HG03432 (cell line): ENCODE measurements around the gene LCN15.
"Not testable (repeated sequence)": the region's sequence is repeated elsewhere in the genome, so short reads cannot be mapped to it uniquely, and the experiment has no call there.

Experiments
- ATAC-seq: cut with Tn5 transposase; IDR thresholded peaks from one replicate; pipeline ENCODE4 v1.9.1; 2021; ENCODE audit warnings: mild to moderate bottlenecking, moderate library complexity; ENCODE audit not compliant: unreplicated experiment

Gene LCN15

DNA sequence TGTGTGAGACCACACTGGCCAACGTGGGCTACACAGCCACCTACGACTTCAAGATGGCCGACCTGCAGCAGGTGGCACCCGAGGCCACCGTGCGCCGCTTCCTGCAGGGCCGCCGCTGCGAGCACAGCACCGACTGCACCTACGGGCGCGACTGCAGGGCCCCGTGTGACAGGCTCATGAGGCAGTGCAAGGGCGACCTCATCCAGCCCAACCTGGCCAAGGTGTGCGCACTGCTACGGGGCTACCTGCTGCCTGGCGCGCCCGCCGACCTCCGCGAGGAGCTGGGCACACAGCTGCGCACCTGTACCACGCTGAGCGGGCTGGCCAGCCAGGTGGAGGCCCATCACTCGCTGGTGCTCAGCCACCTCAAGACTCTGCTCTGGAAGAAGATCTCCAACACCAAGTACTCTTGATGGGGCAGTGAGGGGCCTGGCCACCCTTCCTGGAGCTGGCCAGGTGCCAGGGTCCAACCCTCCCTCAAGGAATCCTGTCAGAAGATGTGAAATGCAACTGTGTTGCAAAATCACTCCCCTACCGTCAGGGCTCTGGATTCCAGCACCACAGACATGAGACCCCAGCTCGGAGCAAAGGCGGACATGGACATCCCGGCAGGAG, 40.8 kb downstream of the LCN15 start:
- ATAC-seq: no peak

GRCh38 chr9:136722969-136723356, 41.4 kb downstream of the LCN15 start:
- no peak for ATAC-seq

GRCh38 chr9:136722093-136722968, 42.0 kb downstream of the LCN15 start:
- ATAC-seq: no peak

DNA sequence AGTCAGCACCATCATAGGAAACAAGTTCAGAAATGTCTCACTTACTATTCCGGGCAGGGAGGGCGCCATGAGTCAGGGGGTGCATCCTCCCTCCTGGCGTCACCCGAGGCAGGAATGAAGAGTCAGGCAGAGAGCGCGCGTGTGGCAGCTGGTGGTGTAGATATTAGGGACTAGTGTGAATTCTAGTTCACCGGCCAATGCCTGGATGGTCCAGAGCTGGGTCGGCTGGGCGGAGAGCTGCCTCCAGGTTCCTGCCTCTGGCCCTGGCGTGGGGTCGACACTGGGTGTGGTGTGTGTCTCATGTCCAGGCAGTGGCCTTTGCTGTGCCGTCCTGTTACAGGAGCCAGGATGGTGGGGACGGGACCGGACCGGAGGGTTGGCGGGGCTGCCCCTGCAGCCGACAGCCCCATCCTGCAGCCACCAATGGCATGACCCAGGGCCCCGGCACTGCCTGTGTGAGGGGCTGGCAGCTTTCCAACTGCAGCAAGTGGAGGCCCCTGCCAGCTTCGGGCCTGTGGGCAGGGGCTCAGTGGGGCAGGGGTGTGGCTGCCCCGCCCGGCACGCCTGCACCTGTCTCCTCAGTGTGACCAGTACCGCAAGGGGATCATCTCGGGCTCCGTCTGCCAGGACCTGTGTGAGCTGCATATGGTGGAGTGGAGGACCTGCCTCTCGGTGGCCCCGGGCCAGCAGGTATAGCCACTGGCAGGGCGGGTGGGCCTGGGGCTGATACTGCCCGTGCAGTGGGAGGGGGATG, 42.8 kb downstream of the LCN15 start:
- no peak for ATAC-seq

- ATAC-seq: no peak
Observed at GRCh38 chr9:136720898-136721338, 43.4 kb downstream of the LCN15 start.

- ATAC-seq: no peak
Observed at GRCh38 chr9:136720251-136720897, 43.9 kb downstream of the LCN15 start.

DNA sequence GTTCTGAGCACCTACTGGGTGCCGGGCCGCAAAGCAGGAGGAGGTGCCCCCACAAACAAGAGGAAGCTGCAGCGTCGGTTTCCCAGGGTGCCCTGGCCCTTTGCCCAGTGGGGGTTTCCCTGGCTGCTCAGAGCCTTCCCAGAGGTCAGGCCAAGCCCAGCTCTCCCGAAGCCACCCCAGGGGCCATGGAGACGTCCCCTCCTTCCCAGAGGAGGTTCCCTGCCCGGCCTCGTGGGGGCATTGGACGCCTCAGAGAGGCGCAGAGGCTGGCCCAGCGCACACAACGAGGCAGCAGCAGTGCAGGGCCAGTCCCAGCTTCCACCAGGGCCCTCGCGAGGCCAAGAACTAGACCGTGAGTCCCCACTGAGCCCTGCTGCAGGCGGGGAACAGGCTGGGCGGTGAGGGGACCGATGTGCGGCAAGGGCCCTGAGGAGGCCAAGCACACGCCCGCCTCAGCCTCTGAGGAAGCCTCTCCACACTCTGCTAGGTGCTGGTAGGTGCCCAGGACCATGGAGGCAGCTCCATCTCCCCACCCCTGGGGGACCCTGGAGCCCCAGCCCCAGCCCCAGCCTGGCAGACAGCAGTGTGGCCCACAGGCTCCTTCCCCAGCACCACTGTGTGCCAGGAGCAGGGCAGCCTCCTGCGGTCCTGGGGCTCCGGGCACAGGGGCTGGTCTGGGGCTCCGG, 45.0 kb downstream of the LCN15 start:
- ATAC-seq: no peak

DNA sequence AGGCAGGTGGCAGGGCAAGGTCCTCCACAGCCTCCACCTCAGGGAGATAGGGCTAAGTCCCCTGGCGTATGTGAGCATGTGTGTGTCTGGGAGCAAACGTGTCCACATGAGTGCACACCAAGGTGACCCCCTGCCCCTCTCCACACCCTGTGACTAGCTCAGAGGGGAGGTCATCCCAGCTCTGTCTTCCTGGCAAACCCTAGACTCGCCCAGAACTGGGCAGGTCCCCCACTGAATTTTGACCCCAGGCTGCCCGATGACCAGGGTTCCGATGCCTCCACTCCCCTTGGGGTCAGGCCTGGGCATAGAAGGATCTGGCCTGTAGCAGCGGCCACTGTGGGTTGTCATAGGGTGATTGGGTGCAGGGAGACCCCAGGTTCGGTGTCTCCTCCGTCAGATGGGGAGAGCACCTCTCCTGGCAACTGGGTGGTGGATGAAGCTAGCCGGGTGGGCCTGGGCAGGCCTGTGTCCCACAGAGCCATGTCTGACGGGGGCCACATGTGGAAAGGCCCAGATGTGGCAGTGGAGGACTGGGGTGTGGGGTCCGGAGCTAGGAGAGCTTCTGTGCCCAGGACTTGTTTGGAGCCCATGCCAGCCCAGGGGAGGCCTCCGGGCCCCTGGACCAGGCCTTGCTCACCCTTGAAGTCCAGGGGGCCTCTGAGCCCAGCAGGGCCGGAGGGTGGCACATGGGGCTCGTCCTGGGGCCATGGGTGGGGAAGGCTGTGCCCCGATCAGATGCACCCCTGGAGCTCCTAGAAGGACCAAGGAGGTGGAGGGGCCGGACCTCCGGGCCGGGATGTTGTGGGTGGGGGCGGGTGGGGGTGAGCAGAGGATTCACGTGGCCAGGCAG, 45.7 kb downstream of the LCN15 start:
- ATAC-seq: no peak

GRCh38 chr9:136717399-136717798, 46.9 kb downstream of the LCN15 start:
- no peak for ATAC-seq

GRCh38 chr9:136714893-136715274, 49.4 kb downstream of the LCN15 start:
- ATAC-seq: no peak

GRCh38 chr9:136714096-136714892, 50.0 kb downstream of the LCN15 start:
- ATAC-seq: no peak

- ATAC-seq: no peak
Observed at GRCh38 chr9:136713550-136713949, 50.8 kb downstream of the LCN15 start.

DNA sequence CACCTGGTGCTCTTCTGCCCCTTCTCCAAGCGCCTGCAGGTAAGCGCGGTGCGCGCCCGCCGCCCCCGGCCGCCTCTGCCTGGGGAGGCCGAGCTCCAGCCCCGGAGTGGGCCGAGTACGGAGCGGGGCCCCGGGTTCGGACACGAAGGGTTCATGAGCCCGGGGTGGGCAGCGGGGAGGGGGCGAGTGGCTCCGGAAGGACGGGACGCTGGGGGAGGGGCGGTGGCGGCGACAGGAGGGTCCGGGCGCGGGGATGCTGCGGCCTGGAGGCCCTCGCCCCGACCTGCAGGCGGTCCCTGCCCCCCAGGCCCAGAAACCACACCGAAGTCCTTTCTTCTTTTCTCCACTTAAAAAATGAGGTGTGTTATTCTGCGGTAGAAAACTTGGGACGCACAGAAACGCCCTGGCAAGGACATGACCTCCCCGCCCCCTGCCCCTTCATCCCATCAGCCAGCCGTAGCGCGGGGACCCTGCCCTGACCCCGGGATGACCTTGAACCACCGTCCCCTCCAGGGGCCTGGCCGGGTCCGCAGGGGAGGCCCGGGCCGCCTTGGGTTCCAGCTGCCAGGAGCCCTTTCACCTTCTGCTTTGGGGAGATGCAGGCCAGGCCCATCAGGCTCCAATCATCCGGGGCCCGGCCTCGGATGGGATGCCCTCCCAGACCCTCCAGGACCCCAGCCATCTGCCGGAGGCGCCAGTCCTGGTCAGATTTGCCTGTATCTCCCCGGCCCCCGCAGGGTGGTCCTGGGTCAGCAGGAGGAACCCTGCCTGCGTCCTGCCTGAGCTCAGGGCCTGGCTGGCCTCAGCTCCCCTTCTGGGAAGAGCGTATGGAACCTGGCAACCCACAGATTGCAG, 51.4 kb downstream of the LCN15 start:
- no peak for ATAC-seq

GRCh38 chr9:136711751-136712689, 52.3 kb downstream of the LCN15 start, which contains the start of gene DIPK1B:
TSS of gene DIPK1B (plus strand) at chr9:136712572. CDS start at chr9:136712666, 94 bp downstream.
- no peak for ATAC-seq

DNA sequence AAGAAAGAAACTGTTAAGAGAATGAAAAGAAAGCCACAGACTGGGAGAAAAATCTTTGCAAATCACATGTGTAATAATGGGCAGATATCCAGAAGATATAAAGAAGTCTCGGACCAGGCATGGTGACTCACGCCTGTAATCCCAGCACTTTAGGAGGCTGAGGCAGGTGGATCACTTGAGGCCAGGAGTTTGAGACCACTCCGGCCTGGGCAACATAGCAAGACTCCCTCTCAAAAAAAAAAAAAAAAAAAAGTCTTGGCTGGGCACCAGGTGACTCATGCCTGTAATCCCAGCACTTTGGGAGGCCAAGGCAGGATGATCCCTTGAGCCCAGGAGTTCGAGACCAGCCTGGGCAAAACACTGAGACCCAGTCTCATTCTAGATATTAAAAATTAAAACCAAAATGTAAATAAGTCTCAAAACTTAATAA, 53.1 kb downstream of the LCN15 start:
- ATAC-seq: not testable (repeated sequence)

DNA sequence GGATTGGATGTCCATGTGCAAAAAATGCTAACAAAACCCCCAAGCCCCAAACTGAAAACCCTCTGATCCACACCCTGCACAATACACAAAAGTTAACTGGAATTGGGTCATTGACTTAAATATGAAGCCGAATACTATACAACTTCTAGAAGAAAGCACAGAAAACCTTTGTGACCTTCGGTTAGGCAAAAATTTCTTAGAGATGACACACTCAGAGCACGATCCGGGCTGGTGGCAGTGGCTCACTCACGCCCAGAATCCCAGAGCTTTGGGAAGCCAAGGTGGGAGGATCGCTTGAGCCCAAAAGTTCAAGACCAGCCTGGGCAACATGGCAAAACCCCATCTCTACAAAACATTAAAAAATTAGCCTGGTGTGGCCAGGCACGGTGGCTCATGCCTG, 53.8 kb downstream of the LCN15 start:
- no peak for ATAC-seq
